GM20431 (cell line): ENCODE data around the gene DNM3.

Source experiments
- in situ Hi-C: fragments of 300-500 bp; cut with MseI, MboI; formaldehyde crosslinking; loops from one replicate; pipeline ENCODE4 v1.15.0; 2020; ENCODE audit warnings: low sequenced_read_pairs; ENCODE audit not compliant: unreplicated experiment

Gene DNM3

GRCh38 chr1:172390683-172391551, 549.6 kb downstream of the DNM3 start:
- in situ Hi-C loops: no loop called here

GRCh38 chr1:172391976-172392375, 550.7 kb downstream of the DNM3 start:
- in situ Hi-C loops: no loop called here

GRCh38 chr1:172393354-172393753, 552.1 kb downstream of the DNM3 start:
- in situ Hi-C loops: no loop called here

GRCh38 chr1:172394141-172394751, 552.9 kb downstream of the DNM3 start:
- in situ Hi-C loops: no loop called here

GRCh38 chr1:172394811-172395210, 553.5 kb downstream of the DNM3 start:
- in situ Hi-C loops: no loop called here

GRCh38 chr1:172395576-172395975, 554.3 kb downstream of the DNM3 start:
- in situ Hi-C loops: no loop called here

GRCh38 chr1:172397221-172397620, 555.9 kb downstream of the DNM3 start:
- in situ Hi-C loops: no loop called here

GRCh38 chr1:172397633-172398032, 556.3 kb downstream of the DNM3 start:
- in situ Hi-C loops: no loop called here

- in situ Hi-C loops: no loop called here
Observed at GRCh38 chr1:172398193-172398592, 556.9 kb downstream of the DNM3 start.

- in situ Hi-C loops: no loop called here
Observed at GRCh38 chr1:172398970-172399755, 557.9 kb downstream of the DNM3 start.

- in situ Hi-C loops: no loop called here
Observed at GRCh38 chr1:172399756-172400721, 558.7 kb downstream of the DNM3 start.

- in situ Hi-C loops: no loop called here
Observed at GRCh38 chr1:172400722-172401105, 559.4 kb downstream of the DNM3 start.

- in situ Hi-C loops: no loop called here
Observed at GRCh38 chr1:172401477-172401876, 560.2 kb downstream of the DNM3 start.

GRCh38 chr1:172401892-172402291, 560.6 kb downstream of the DNM3 start:
- in situ Hi-C loops: no loop called here

GRCh38 chr1:172402878-172403569, 561.7 kb downstream of the DNM3 start:
- in situ Hi-C loops: no loop called here

GRCh38 chr1:172404121-172404520, 562.8 kb downstream of the DNM3 start:
- in situ Hi-C loops: no loop called here

- in situ Hi-C loops: no loop called here
Observed at GRCh38 chr1:172405912-172406311, 564.6 kb downstream of the DNM3 start.

GRCh38 chr1:172406968-172407367, 565.7 kb downstream of the DNM3 start:
- in situ Hi-C loops: no loop called here

GRCh38 chr1:172408958-172409357, 567.7 kb downstream of the DNM3 start:
- in situ Hi-C loops: no loop called here
